Parathyroid adenoma (tissue), 2 donors: ENCODE measurements around the gene BORCS6.
"Not testable (repeated sequence)": the region's sequence is repeated elsewhere in the genome, so short reads cannot be mapped to it uniquely, and the experiment has no call there.

Experiments
- H2AFZ ChIP-seq: fragments of 300-600 bp; sonication (generic); one replicate; pipeline ENCODE4 v1.7.0; 2017; ENCODE audit warnings: antibody characterized with exemption, mild to moderate bottlenecking
- H3K27ac ChIP-seq: fragments of 300-600 bp; sonication (generic); one replicate; pipeline ENCODE4 v1.7.0; 2017
- H3K27me3 ChIP-seq: fragments of 300-600 bp; sonication (generic); one replicate; pipeline ENCODE4 v1.7.0; 2017; ENCODE audit warnings: low read length; ENCODE audit not compliant: control insufficient read depth, insufficient read depth
- H3K36me3 ChIP-seq: fragments of 300-600 bp; sonication (generic); one replicate; pipeline ENCODE4 v1.7.0; 2017; ENCODE audit warnings: low read length; ENCODE audit not compliant: control insufficient read depth, insufficient read depth
- H3K4me1 ChIP-seq: fragments of 300-600 bp; sonication (generic); one replicate; pipeline ENCODE4 v1.7.0; 2017; ENCODE audit warnings: control low read depth
- H3K4me2 ChIP-seq: fragments of 300-600 bp; sonication (generic); one replicate; pipeline ENCODE4 v1.7.0; 2017; ENCODE audit warnings: low read length
- H3K4me3 ChIP-seq: fragments of 300-600 bp; sonication (generic); one replicate; pipeline ENCODE4 v1.7.0; 2017; ENCODE audit warnings: low read depth, low read length
- H3K79me2 ChIP-seq: fragments of 300-600 bp; sonication (generic); one replicate; pipeline ENCODE4 v1.7.0; 2017; ENCODE audit warnings: control low read depth
- H3K9ac ChIP-seq: fragments of 300-600 bp; sonication (generic); one replicate; pipeline ENCODE4 v1.7.0; 2017; ENCODE audit warnings: mild to moderate bottlenecking
- H3K9me3 ChIP-seq: fragments of 300-600 bp; sonication (generic); one replicate; pipeline ENCODE4 v1.7.0; 2017; ENCODE audit warnings: low read length; ENCODE audit not compliant: control insufficient read depth
- CTCF ChIP-seq: fragments of 300-600 bp; sonication (generic); IDR thresholded peaks from one replicate; pipeline ENCODE4 v1.7.0; 2017; ENCODE audit warnings: antibody characterized with exemption, mild to moderate bottlenecking
- donor health status: primary hyperparathyroidism.

BORCS6 gene

GRCh38 chr17:8222380-8222629 is 32.3 kb upstream of the BORCS6 start:
- Histone ChIP-seq H3K4me1 (peaks cover 9% of the 10 kb centered on the region), H3K36me3 (no peaks in the 10 kb centered on the region)
- TF ChIP-seq CTCF: no peak

GRCh38 chr17:8221663-8222379 is 31.8 kb upstream of the BORCS6 start:
- TF ChIP-seq CTCF: no peak
- H3K4me1 ChIP-seq: peaks cover 9% of the 10 kb centered on the region
- H3K4me2 ChIP-seq: peak overlapping the region; percentile 94
- H3K9ac ChIP-seq: no peak overlapping the region
- H3K9me3 ChIP-seq: no peaks in the 10 kb centered on the region
- no peaks in the 10 kb centered on the region for H3K27me3 ChIP-seq
- H3K36me3 ChIP-seq: no peaks in the 10 kb centered on the region
- H2AFZ ChIP-seq: peak overlapping the region; percentile 87
- H3K4me3 ChIP-seq: peak overlapping the region; percentile 86
- H3K27ac ChIP-seq: peak overlapping the region; percentile 98
- no peaks in the 10 kb centered on the region for H3K79me2 ChIP-seq

More at GRCh38 chr17:8222380-8222629, 32.3 kb upstream of the BORCS6 start:
- Histone ChIP-seq H3K27me3 (no peaks in the 10 kb centered on the region), H3K79me2 (no peaks in the 10 kb centered on the region), H3K4me3 (peak overlapping the region; percentile 86), H3K9me3 (no peaks in the 10 kb centered on the region), H3K4me2 (peak overlapping the region; percentile 94), H3K27ac (peak overlapping the region; percentile 98), H3K9ac (no peak overlapping the region), H2AFZ (peak overlapping the region; percentile 81)

DNA sequence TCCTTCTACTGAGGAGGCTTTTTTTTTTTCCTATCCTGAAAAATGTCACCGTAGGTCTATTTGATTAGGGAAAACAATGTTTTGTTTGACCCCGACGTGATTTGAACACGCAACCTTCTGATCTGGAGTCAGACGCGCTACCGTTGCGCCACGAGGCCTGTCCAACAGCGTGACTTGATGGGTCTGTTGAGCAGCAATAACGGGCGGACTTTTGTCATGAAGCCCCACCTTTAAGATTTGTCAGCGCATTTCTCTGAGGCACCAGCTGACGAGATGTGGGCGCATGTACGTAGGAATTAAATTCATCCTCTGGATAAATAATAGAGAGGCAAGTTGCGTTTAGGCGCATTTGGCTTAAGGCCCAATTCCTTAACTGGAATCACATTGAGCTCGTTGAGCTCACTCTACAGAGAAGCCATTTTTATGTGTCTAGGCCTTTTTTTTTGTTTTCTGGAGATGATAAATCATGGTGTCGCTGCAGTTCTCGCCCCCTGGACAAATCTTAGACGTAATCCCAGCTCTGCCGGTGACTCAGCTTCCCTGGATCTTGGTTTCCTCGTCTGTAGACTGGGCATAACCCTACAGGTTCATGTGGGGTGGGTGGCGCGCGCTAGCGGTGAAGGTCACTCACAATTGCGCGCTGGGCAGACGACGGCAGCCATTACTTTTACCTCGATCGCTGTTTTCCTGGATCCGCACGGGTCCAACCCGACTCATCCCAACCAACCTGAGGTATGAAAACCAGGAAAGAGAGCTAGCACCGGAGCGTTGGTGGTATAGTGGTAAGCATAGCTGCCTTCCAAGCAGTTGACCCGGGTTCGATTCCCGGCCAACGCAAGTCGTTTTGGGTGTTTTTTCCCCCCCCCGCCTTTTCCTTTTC is 31.0 kb upstream of the BORCS6 start:
- H2AFZ ChIP-seq: peak overlapping the region; percentile 87
- no peaks in the 10 kb centered on the region for H3K79me2 ChIP-seq
- peak overlapping the region; percentile 94 for H3K4me2 ChIP-seq
- peak overlapping the region; percentile 98 for H3K27ac ChIP-seq
- H3K9ac ChIP-seq: no peak overlapping the region
- H3K9me3 ChIP-seq: no peaks in the 10 kb centered on the region
- H3K36me3 ChIP-seq: no peaks in the 10 kb centered on the region
- peak overlapping the region; percentile 86 for H3K4me3 ChIP-seq
- TF ChIP-seq CTCF: no peak
- peaks cover 9% of the 10 kb centered on the region for H3K4me1 ChIP-seq
- H3K27me3 ChIP-seq: no peaks in the 10 kb centered on the region

GRCh38 chr17:8214000-8214399 is 24.0 kb upstream of the BORCS6 start:
- H3K79me2 ChIP-seq, H3K9me3 ChIP-seq: not testable (repeated sequence)

GRCh38 chr17:8212312-8213180 is 22.6 kb upstream of the BORCS6 start:
- Histone ChIP-seq H3K4me1 (peaks cover 6% of the 10 kb centered on the region), H3K27ac (no peak overlapping the region), H3K36me3 (no peaks in the 10 kb centered on the region), H3K4me2 (no peak overlapping the region), H2AFZ (no peak overlapping the region), H3K27me3 (no peaks in the 10 kb centered on the region), H3K79me2 (no peaks in the 10 kb centered on the region), H3K9ac (no peak overlapping the region), H3K4me3 (no peak overlapping the region), H3K9me3 (no peaks in the 10 kb centered on the region)
- no peak for TF ChIP-seq CTCF

More at GRCh38 chr17:8214000-8214399, 24.0 kb upstream of the BORCS6 start:
- not testable (repeated sequence) for H3K36me3 ChIP-seq, H3K4me1 ChIP-seq, H3K4me3 ChIP-seq, H3K27me3 ChIP-seq, H3K4me2 ChIP-seq, H2AFZ ChIP-seq, H3K9ac ChIP-seq, H3K27ac ChIP-seq
